GM19438 (cell line): ENCODE measurements around the gene PAEP.

Experiments used
- ATAC-seq: cut with Tn5 transposase; IDR thresholded peaks from one replicate; pipeline ENCODE4 v1.9.1; 2021; ENCODE audit warnings: low read depth; ENCODE audit not compliant: unreplicated experiment

PAEP gene

DNA sequence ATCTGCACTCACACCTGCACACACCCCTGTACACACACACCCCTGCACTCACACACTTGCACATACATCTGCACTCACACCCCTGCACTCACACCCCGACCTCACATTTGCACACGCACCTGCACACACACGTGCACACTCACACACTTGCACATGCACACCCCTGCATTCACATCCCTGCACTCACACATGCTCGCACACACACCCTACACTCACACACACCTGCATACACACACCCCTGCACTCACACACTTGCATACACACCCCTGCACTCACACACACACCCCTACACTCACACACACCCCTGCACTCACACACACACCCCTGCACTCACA is 50.3 kb downstream of the PAEP start:
- ATAC-seq, result no peak

DNA sequence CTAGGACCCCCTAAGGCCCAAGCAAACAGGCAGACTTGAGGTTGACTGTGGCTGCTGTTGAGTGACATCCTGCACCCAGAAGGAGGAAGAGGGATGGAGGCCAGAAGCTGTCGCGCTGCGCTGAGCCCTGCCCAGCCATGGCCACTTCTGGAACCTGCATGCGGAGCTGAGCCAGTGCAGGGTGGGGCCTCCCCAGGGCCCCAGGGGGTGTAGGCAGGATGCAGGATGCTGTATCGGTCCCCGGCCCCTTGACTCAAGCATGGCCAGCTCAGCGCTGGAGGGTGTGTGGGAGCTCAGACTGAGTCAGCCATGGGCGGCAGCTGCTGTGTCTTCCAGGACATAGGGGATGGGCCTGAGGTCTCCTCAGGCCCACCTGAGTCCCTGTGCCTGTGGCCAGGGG is 50.9 kb downstream of the PAEP start:
- no peak for ATAC-seq

DNA sequence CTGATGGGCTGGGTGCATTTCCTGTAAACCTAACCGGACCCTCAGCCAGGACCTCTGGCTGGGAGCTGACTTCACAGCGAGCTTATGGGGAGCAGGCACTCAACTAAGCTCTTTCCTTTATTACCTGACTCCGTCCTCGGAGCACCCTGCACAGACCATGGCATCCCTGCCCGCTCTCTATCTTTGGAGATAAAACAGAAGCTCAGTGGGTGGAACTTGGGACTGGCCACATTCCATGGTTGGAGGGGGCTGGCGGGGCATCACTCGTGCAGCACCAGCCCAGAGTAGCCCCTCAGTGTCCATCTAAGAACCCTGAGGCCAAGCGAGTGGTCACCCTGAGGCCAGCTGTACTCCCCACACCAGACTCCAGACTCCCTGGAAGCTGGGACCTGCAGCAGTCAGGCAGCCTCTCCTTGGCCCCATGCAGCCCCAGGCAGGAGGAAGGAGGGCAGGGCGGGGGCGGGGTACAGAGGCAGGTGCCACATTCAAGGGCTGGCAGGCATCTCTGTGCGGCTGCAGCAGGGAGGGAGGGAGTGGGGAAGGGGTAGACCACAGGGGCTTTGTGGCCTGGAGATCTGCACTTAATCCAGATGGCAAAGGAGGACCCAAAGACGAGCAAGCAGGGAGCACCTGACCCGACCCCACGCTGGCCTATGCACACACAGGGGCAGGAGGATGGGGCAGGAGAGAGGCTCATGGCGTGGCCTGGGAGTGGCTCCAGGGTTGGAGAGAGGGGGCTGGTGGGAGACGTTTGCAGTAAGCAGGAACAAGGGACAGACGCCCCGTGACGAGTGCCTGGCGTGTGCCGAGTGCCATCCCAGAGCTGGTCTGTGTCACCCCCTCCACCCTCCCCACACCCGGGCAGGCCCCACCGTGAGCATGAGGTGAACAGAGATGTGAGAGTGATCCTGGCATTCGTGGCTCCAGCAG is 51.7 kb downstream of the PAEP start:
- no peak for ATAC-seq

DNA sequence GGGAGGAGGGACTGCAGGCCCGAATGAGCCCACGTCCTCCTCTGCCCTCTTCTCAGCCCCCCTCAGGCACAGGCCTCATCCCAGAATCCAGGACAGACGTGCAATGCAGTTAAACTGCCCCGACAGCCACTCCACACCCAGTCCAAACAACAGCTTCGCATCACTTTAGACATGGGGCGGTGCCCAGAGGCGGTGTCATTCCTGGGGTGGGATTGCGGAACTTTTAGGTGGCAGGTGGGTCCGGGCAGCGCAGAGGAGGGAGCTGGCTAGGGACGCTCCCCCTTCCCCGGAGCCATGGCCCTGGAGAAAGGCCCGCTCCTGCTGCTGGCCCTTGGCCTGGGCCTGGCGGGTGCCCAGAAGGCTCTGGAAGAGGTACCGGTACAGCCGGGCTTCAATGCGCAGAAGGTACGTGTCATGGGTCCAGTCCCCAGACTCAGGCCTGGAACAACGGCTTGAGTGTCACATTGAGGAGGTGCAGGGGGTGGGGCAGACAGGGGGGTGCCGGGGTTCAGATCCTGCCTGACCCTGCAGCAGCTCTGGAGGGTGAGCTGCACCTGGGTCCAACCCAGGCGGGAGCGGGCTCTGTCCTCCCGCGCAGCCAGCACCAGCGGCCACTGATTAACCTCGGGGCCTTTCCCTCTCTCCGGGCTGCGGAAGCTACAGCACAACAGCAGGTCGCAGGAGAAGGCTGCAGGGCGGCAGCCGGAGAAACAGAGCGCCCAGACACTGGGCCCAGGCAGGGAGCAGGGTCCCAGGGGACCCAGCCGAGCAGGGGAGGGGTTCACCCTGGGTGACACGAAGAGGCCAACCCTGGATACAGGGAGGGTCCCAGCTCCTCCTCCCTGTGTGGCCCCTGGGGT is 52.6 kb downstream of the PAEP start:
- ATAC-seq, result no peak

DNA sequence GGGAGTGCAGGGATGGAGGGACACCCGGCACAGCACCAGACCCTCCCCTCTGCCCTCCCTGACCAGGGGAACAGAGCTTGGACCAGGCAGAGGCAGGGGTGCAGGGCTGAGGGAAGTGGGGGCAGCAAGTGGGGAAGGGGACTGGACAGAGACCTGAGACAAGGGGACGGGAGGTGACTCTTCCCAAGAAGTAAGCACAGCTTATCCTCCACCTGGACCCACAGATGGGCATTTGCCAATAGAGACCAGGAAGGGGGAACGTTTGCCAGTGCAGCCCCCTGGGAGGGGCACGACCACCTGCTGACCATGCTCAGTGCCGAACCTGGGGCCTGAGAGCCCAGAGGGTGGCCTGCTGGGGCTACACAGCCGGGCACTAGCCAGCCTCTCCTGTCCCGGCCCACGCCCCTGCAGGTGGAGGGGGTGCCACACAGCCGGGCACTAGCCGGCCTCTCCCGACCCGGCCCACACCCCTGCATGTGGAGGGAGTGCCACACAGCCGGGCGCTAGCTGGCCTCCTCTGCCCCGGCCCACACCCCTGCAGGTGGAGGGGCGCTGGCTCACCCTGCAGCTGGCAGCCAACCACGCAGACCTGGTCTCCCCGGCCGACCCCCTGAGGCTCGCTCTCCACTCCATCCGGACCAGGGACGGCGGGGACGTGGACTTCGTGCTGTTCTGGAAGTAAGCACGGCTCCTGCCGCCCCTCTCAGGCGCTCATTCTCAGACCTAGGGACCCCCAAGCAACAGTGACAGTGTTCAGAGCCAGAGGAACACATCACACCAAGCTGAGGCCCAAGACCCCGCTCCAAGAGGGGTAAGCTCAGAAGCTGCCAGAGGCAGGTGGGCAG is 53.5 kb downstream of the PAEP start:
- ATAC-seq, result no peak

DNA sequence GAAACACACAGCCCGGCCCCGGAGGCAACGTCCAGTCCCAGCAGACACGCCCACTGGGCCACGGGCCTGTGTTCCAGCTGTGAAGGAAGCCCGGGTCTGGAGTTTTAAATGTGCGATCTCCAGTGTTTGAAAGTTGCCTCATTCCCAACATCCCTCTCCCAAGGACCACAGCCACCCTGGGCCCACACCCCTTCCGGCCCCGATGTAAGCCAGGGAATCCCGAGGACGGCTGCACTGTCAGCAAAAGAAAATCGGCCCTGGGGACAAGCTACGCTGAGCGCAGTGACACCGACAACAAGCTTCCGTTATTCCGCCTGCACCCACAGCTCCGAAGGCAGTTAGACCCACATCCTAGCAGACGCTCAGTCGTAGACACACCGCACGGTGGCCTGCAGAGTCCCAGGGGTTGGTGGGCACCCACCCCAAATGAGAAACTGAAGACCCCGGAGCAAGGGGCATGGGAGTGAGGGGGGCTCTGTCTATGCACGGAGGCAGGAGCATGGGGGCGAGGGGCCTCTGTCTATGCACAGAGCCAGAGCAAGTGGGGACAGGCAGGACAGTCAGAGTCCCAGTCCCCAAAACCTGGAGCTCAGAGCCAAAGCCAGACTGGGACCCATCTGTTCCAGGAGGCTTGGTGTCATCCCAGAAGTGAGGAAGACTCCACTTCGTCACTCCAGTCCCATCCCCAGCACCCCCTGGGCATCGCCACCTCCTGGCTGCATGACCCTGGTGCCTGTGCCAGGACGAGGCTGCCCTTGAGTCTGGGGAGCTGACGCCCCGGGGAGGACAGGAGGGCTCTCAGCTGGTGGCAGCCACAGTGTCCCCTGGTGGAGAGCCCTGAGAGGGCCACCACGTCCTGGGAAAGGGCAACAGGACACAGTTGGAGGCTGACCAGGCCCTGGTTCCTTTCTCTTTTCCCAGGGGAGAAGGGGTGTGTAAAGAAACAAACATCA is 54.4 kb downstream of the PAEP start:
- no peak for ATAC-seq
